SU-DHL-6 (cell line): ENCODE measurements around the gene MBP.

Experiments used
- H2AFZ ChIP-seq: fragments of 200-600 bp; sonication (generic); 2 replicates; pipeline ENCODE4 v1.6.1; 2014; ENCODE audit warnings: low read depth, mild to moderate bottlenecking, moderate library complexity, mixed read lengths, antibody characterized with exemption, low read length; ENCODE audit not compliant: severe bottlenecking
- H3F3A ChIP-seq: fragments of 200-600 bp; shearing (Covaris generic); 2 replicates; pipeline ENCODE4 v1.6.0; 2016; ENCODE audit warnings: antibody characterized with exemption, mild to moderate bottlenecking; ENCODE audit not compliant: insufficient read depth
- H3K27ac ChIP-seq: fragments of 200-600 bp; sonication (generic); 2 replicates; pipeline ENCODE4 v1.5.1; 2016; ENCODE audit warnings: low read depth, mild to moderate bottlenecking, low read length, moderate library complexity, mixed read lengths
- H3K27me3 ChIP-seq: fragments of 200-600 bp; sonication (generic), shearing (Covaris generic); 2 replicates; pipeline ENCODE4 v1.6.0; 2014; ENCODE audit warnings: mild to moderate bottlenecking, low read length
- H3K36me3 ChIP-seq: fragments of 200-600 bp; sonication (generic); 2 replicates; pipeline ENCODE4 v1.6.1; 2014; ENCODE audit warnings: mild to moderate bottlenecking, low read length, mixed read lengths
- H3K4me2 ChIP-seq: fragments of 300-600, 200-600 bp; shearing (Covaris generic), sonication (generic); 2 replicates; pipeline ENCODE4 v1.6.0; 2014; ENCODE audit warnings: low read length, low read depth, mild to moderate bottlenecking; ENCODE audit not compliant: poor library complexity, severe bottlenecking
- H3K4me3 ChIP-seq: fragments of 200-600 bp; sonication (generic); 2 replicates; pipeline ENCODE4 v1.5.1; 2014; ENCODE audit warnings: antibody characterized with exemption, low read length, mild to moderate bottlenecking, mixed read lengths; ENCODE audit not compliant: insufficient read depth, poor library complexity, severe bottlenecking
- H3K79me2 ChIP-seq: fragments of 200-600 bp; sonication (generic); 2 replicates; pipeline ENCODE4 v1.6.1; 2014; ENCODE audit warnings: mild to moderate bottlenecking, low read length, moderate library complexity; ENCODE audit not compliant: insufficient read depth
- H3K9ac ChIP-seq: fragments of 200-600 bp; sonication (generic); 2 replicates; pipeline ENCODE4 v1.7.0; 2014; ENCODE audit warnings: mild to moderate bottlenecking, low read length
- H3K9me2 ChIP-seq: fragments of 200-600 bp; sonication (generic); replicated peaks from 2 replicates; pipeline ENCODE4 v1.6.1; 2014; ENCODE audit warnings: low read length; ENCODE audit not compliant: insufficient read depth
- H3K9me3 ChIP-seq: fragments of 200-600 bp; sonication (generic); 2 replicates; pipeline ENCODE4 v1.6.1; 2014; ENCODE audit warnings: low read length, mixed read lengths; ENCODE audit not compliant: insufficient read depth
- H4K20me1 ChIP-seq: fragments of 200-600 bp; sonication (generic); 2 replicates; pipeline ENCODE4 v1.6.1; 2014; ENCODE audit warnings: low read depth, mild to moderate bottlenecking, antibody characterized with exemption, low read length, moderate library complexity, mixed read lengths
- EZH2phosphoT487 ChIP-seq: fragments of 200-600 bp; sonication (generic), shearing (Covaris generic); conservative IDR thresholded peaks from 2 replicates; pipeline ENCODE4 v1.6.1; 2018; ENCODE audit warnings: mild to moderate bottlenecking, antibody characterized with exemption, low read length, moderate library complexity, mixed read lengths
- TF ChIP-seq, protein P1 (sequence below): fragments of 200-600 bp; sonication (generic); IDR thresholded peaks from one replicate; pipeline ENCODE4 v1.5.1; 2017; ENCODE audit warnings: antibody characterized with exemption, mild to moderate bottlenecking, low read length, moderate library complexity; ENCODE audit not compliant: insufficient read depth, poor library complexity, severe bottlenecking

Gene MBP

DNA sequence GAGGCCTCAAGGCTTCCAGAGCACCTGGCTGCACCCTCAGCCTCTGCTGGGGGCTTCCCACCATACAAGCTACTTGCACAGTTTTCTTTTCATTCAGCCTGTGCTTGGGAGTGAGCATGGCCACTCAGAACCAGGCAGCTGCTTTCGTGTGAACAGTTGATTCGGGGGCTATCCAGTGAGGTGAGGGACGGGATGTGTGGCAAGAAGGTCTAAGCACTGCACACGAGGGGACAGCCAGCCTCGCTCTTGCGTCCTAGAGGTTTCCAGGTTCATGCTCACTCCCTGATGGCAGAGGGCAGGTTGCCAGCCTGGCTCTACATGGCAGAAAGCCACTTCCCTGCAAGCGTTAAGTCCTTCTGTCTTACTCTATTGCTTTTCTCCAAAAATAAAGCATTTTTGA is 146.2 kb downstream of the MBP start:
- no peak overlapping the region for H3K27ac ChIP-seq
- H3K27me3 ChIP-seq, result no peaks in the 10 kb centered on the region
- H3K9me3 ChIP-seq, result no peaks in the 10 kb centered on the region
- H3K36me3 ChIP-seq, result no peaks in the 10 kb centered on the region
- H3K4me3 ChIP-seq, result no peak overlapping the region
- H2AFZ ChIP-seq, result no peak overlapping the region
- TF ChIP-seq, protein P1, sequence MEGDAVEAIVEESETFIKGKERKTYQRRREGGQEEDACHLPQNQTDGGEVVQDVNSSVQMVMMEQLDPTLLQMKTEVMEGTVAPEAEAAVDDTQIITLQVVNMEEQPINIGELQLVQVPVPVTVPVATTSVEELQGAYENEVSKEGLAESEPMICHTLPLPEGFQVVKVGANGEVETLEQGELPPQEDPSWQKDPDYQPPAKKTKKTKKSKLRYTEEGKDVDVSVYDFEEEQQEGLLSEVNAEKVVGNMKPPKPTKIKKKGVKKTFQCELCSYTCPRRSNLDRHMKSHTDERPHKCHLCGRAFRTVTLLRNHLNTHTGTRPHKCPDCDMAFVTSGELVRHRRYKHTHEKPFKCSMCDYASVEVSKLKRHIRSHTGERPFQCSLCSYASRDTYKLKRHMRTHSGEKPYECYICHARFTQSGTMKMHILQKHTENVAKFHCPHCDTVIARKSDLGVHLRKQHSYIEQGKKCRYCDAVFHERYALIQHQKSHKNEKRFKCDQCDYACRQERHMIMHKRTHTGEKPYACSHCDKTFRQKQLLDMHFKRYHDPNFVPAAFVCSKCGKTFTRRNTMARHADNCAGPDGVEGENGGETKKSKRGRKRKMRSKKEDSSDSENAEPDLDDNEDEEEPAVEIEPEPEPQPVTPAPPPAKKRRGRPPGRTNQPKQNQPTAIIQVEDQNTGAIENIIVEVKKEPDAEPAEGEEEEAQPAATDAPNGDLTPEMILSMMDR, result no peak
- TF ChIP-seq EZH2phosphoT487, result no peak
- no peaks in the 10 kb centered on the region for H4K20me1 ChIP-seq
- H3K79me2 ChIP-seq, result no peaks in the 10 kb centered on the region
- H3F3A ChIP-seq, result peaks cover 23% of the 10 kb centered on the region
- H3K4me2 ChIP-seq, result no peak overlapping the region
- H3K9me2 ChIP-seq, result no peaks in the 10 kb centered on the region
- no peak overlapping the region for H3K9ac ChIP-seq

GRCh38 chr18:76985951-76986236 is 146.7 kb downstream of the MBP start:
- no peak for TF ChIP-seq EZH2phosphoT487
- TF ChIP-seq, protein P1, result no peak
- Histone ChIP-seq H3K9me3 (no peaks in the 10 kb centered on the region), H3K79me2 (no peaks in the 10 kb centered on the region), H3K27me3 (no peaks in the 10 kb centered on the region), H4K20me1 (no peaks in the 10 kb centered on the region), H3K4me2 (no peak overlapping the region), H3F3A (peaks cover 28% of the 10 kb centered on the region), H3K36me3 (no peaks in the 10 kb centered on the region), H2AFZ (no peak overlapping the region), H3K9ac (no peak overlapping the region), H3K4me3 (no peak overlapping the region), H3K9me2 (no peaks in the 10 kb centered on the region), H3K27ac (no peak overlapping the region)

DNA sequence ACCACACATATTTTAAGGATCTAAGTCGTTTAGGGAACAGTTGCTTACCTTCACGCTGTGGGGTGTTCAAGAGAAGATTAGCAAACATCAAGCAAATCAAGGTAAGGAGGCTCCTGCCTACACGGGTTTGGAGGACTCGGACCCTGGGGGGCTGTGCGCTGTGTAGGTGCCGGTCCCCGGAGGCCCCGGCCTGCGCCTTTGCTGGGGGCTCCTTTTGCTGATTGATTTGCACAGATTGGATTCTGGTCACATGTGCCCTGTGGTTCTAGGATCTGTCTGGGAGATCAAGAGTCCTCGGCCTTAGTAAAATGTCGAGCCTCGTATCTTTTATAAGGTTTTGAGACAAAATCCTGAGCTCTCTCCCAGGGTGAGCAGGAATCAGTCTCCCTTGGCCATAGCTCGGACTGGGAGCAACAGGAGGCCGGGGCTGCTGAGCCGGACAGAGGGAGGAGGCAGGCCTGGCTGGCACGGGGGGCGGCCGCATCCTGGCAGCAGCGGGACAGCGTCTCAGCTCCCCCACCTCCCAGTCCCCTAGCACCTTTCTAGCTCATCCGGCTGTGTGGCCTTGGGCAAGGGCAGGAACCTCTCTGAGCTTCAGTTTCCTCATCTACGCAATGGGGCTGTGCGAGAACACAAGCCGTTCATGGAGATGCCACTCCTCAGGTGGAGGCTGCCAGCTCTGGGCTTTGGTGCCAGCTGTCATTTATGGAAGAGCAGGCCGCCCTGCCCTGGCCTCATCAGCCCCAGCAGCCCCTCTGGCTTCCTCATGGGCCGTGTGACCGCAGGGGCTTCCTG is 147.2 kb downstream of the MBP start:
- H2AFZ ChIP-seq, result no peak overlapping the region
- H3K27ac ChIP-seq, result no peak overlapping the region
- H3K4me2 ChIP-seq, result no peak overlapping the region
- H3K9me2 ChIP-seq, result no peaks in the 10 kb centered on the region
- no peak overlapping the region for H3K9ac ChIP-seq
- TF ChIP-seq, protein P1, result no peak
- TF ChIP-seq EZH2phosphoT487, result no peak
- H3K4me3 ChIP-seq, result no peak overlapping the region
- no peaks in the 10 kb centered on the region for H4K20me1 ChIP-seq
- H3K9me3 ChIP-seq, result no peaks in the 10 kb centered on the region
- peaks cover 34% of the 10 kb centered on the region for H3F3A ChIP-seq
- H3K36me3 ChIP-seq, result no peaks in the 10 kb centered on the region
- no peaks in the 10 kb centered on the region for H3K27me3 ChIP-seq
- H3K79me2 ChIP-seq, result no peaks in the 10 kb centered on the region
